GM18861 (cell line): ENCODE measurements around the gene TTLL3.

Experiments used
- ATAC-seq: cut with Tn5 transposase; IDR thresholded peaks from one replicate; pipeline ENCODE4 v1.9.1; 2021; ENCODE audit not compliant: unreplicated experiment

The TTLL3 gene

GRCh38 chr3:9781551-9781950 is 28.5 kb upstream of the TTLL3 start:
- ATAC-seq, result no peak

- ATAC-seq, result no peak
Measured at GRCh38 chr3:9781978-9782603, 28.0 kb upstream of the TTLL3 start.

- ATAC-seq, result no peak
Measured at GRCh38 chr3:9782770-9783169, 27.3 kb upstream of the TTLL3 start.

- no peak for ATAC-seq
Measured at GRCh38 chr3:9783954-9784353, 26.1 kb upstream of the TTLL3 start.

GRCh38 chr3:9784965-9785364 is 25.1 kb upstream of the TTLL3 start:
- ATAC-seq, result no peak

GRCh38 chr3:9785602-9786001 is 24.5 kb upstream of the TTLL3 start:
- no peak for ATAC-seq

GRCh38 chr3:9786209-9786739 is 23.8 kb upstream of the TTLL3 start:
- ATAC-seq, result no peak

- ATAC-seq, result no peak
Measured at GRCh38 chr3:9786825-9787669, 23.0 kb upstream of the TTLL3 start.

GRCh38 chr3:9787714-9788113 is 22.3 kb upstream of the TTLL3 start:
- ATAC-seq, result no peak

GRCh38 chr3:9791127-9791526 is 18.9 kb upstream of the TTLL3 start:
- ATAC-seq, result no peak

GRCh38 chr3:9791790-9792404 is 18.2 kb upstream of the TTLL3 start:
- ATAC-seq, result no peak

- peak; percentile 73 for ATAC-seq
Measured at GRCh38 chr3:9792405-9793160, 17.5 kb upstream of the TTLL3 start, which contains the start of the genes ARPC4 and TADA3. Gene ARPC4, plus strand, starts transcription at chr3:9793082. Its CDS starts 40 bp downstream, at chr3:9793122. Gene TADA3, minus strand, starts transcription at chr3:9792473. Its CDS starts 1,007 bp downstream, at chr3:9791466.

GRCh38 chr3:9793161-9793781 is 16.8 kb upstream of the TTLL3 start:
- no peak for ATAC-seq

- no peak for ATAC-seq
Measured at GRCh38 chr3:9794400-9794799, 15.7 kb upstream of the TTLL3 start.

- no peak for ATAC-seq
Measured at GRCh38 chr3:9795207-9795606, 14.9 kb upstream of the TTLL3 start.

- no peak for ATAC-seq
Measured at GRCh38 chr3:9797196-9797945, 12.7 kb upstream of the TTLL3 start.

GRCh38 chr3:9800529-9800928 is 9.5 kb upstream of the TTLL3 start:
- ATAC-seq, result no peak

GRCh38 chr3:9803494-9803893 is 6.6 kb upstream of the TTLL3 start:
- ATAC-seq, result no peak

GRCh38 chr3:9804996-9805395 is 5.1 kb upstream of the TTLL3 start:
- ATAC-seq, result no peak

GRCh38 chr3:9806137-9806536 is 3.9 kb upstream of the TTLL3 start:
- ATAC-seq, result no peak
